Stomach smooth muscle (tissue), 2 donors: ENCODE results near the gene KCND3.

Experiments used
- H3K27ac ChIP-seq: one replicate; pipeline ENCODE4 v1.7.0; 2013; ENCODE audit warnings: mild to moderate bottlenecking, low read length, inconsistent platforms
- H3K27me3 ChIP-seq, 2 donors: one replicate each; pipeline ENCODE4 v1.7.0; 2013; ENCODE audit warnings: low read length in 2 of 2; ENCODE audit not compliant: insufficient read depth in 2 of 2, control insufficient read depth in 1 of 2
- H3K36me3 ChIP-seq, 2 donors: one replicate each; pipeline ENCODE4 v1.7.0; 2013; ENCODE audit warnings: low read length in 2 of 2; ENCODE audit not compliant: control insufficient read depth in 2 of 2, insufficient read depth in 2 of 2
- H3K4me1 ChIP-seq: one replicate; pipeline ENCODE4 v1.7.0; 2013; ENCODE audit warnings: low read length; ENCODE audit not compliant: control insufficient read depth, insufficient read depth
- H3K4me3 ChIP-seq, 2 donors: one replicate each; pipeline ENCODE4 v1.7.0; 2013; ENCODE audit warnings: low read length in 2 of 2
- H3K9ac ChIP-seq, 2 donors: one replicate each; pipeline ENCODE4 v1.7.0; 2013; ENCODE audit warnings: low read length in 2 of 2, mild to moderate bottlenecking in 1 of 2
- H3K9me3 ChIP-seq, 2 donors: one replicate each; pipeline ENCODE4 v1.7.0; 2013; ENCODE audit warnings: low read length in 2 of 2; ENCODE audit not compliant: control insufficient read depth in 2 of 2
- donor health status: healthy.
- donor health status: Pancreatic carcinoma.

KCND3 gene

DNA sequence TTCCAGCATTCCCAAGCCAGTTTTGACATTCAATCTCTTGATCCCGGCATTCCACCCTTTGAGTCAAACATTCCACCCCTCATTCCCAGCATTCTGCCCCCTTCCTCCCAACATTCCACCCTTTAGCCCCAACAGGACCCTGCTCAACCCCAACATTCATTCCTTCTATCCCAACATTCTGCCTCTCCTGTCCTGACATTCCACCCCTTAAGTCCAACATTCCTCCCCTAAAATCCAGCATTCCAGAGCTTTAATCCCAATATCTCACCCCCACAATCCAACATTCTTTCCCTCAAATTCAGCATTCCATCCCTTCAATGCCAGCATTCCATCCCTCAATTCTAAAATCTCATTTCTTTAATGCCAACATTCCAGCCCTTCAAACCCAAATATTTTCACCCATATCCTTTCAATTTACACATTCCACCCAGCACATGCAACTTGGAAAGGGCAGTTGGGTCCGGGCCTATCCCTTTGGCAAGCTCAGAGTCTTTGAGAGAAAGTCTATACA lies 210.9 kb downstream of the KCND3 start:
- Histone ChIP-seq H3K4me3 (no peak overlapping the region), H3K9me3 (no peaks in the 10 kb centered on the region), H3K4me1 (peaks cover 3% of the 10 kb centered on the region), H3K27me3 (no peaks in the 10 kb centered on the region), H3K36me3 (peaks cover 8 to 12% of the 10 kb centered on the region in 2 donors), H3K27ac (no peak overlapping the region), H3K9ac (no peak overlapping the region)

DNA sequence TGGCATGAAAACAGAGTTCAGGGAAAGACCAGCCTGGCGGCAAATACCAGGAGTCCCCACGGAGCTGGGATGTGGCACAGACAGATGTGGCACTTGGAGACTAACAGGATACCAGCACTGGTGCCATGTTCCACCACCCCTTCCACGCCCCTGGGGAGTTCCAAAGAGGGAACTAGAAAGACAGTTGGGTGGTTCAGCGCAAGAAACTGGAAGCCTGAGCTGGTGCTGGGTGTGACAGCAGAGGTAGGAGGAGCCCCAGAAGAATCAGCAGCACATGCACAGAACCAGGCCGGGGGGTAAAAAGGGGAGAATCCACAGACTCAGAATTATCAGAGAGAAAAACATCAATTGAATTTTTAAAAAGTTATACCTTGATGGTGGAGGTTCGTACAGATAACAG lies 211.4 kb downstream of the KCND3 start:
- H3K4me1 ChIP-seq = peaks cover 3% of the 10 kb centered on the region
- no peak overlapping the region for H3K27ac ChIP-seq
- no peaks in the 10 kb centered on the region for H3K9me3 ChIP-seq
- H3K27me3 ChIP-seq = no peaks in the 10 kb centered on the region
- no peak overlapping the region for H3K9ac ChIP-seq
- peaks cover 8 to 12% of the 10 kb centered on the region in 2 donors for H3K36me3 ChIP-seq
- H3K4me3 ChIP-seq = no peak overlapping the region

DNA sequence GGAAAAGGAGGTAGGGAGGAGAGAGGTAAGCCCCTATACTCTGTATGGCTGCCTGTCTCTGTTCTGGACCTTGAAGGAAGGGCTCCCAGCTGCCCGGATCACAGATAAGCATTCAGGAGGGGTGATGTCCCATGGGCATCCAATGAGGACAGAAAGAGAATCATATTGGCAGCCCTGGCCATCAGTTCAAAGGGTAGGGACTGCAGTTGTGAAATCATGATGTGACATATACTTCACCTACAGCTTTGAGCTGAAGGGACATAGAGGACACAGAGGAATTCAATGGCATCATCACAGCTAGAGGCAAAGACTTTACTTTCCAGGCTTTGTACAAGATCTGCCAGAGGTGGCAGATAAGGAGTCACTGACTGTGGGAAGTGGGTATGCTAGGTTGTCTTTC lies 212.2 kb downstream of the KCND3 start:
- no peak overlapping the region for H3K27ac ChIP-seq
- H3K9me3 ChIP-seq = no peaks in the 10 kb centered on the region
- H3K4me1 ChIP-seq = peaks cover 3% of the 10 kb centered on the region
- peaks cover 8 to 10% of the 10 kb centered on the region in 2 donors for H3K36me3 ChIP-seq
- H3K27me3 ChIP-seq = no peaks in the 10 kb centered on the region
- H3K4me3 ChIP-seq = no peak overlapping the region
- no peak overlapping the region for H3K9ac ChIP-seq

DNA sequence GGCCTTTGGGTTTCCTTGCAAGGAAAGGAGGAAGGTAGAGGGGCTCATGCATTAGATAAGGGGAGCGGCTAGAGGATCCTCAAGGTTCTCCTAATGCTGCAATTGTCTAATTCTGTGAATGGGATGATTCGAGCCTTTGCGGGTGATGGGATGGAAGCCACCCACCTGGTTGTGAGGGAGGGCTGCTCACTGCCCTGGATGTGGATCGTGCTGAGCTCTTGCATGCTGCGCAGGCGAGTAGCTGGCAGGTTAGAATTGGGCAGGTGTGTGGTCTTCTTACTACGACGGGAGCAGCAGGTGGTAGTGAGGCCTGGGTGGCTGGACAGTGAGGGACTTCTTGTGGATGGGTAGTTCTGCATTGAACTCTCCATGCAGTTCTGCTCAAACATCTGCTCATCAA lies 212.6 kb downstream of the KCND3 start:
- H3K27ac ChIP-seq = no peak overlapping the region
- H3K4me1 ChIP-seq = peaks cover 3% of the 10 kb centered on the region
- no peaks in the 10 kb centered on the region for H3K27me3 ChIP-seq
- H3K4me3 ChIP-seq = no peak overlapping the region
- no peaks in the 10 kb centered on the region for H3K9me3 ChIP-seq
- no peak overlapping the region for H3K9ac ChIP-seq
- H3K36me3 ChIP-seq = peaks cover 8 to 9% of the 10 kb centered on the region in 2 donors

DNA sequence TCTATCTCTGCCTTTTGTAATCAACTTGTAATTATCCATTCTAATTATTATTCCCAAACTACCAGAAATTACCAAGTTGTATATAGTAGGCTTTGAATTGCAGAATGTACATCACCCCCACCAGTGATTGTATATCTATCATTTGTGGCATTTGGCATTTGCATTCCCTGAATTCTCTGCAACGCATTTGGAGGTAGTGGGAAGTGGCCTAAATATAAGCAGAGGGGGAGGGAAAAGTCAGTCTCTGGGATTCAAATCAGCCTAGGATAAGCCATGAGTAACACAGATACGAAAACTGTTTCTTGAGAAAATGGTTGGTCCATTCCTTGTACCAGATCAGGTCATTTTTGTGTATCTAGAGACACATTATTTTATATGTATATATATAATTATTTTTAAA lies 213.1 kb downstream of the KCND3 start:
- Histone ChIP-seq H3K36me3 (peaks cover 8 to 9% of the 10 kb centered on the region in 2 donors), H3K9me3 (no peaks in the 10 kb centered on the region), H3K4me1 (peaks cover 3% of the 10 kb centered on the region), H3K4me3 (no peak overlapping the region), H3K27me3 (no peaks in the 10 kb centered on the region), H3K27ac (no peak overlapping the region), H3K9ac (no peak overlapping the region)

DNA sequence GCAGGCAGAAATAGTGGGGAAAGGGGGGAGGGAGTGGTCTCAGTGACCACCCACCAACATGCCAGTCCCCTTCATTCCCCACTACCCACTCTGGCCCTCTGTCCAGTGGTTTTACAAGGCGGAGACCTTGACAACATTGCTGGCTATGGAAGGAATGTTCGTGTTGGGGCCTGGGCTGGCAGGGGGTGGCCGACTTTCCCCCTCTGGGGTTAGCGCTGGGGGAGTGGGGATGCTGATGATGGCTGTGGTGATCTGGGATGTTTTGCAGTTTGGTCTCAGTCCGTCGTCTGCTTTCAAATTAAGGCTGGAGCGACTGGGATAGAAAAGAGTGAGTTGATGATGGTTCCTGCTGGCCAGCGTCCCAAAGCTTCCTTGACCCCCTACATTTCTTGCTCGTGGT lies 213.5 kb downstream of the KCND3 start:
- Histone ChIP-seq H3K27ac (no peak overlapping the region), H3K36me3 (peaks cover 8 to 9% of the 10 kb centered on the region in 2 donors), H3K9ac (no peak overlapping the region), H3K4me3 (no peak overlapping the region), H3K4me1 (peaks cover 3% of the 10 kb centered on the region), H3K27me3 (no peaks in the 10 kb centered on the region), H3K9me3 (no peaks in the 10 kb centered on the region)

DNA sequence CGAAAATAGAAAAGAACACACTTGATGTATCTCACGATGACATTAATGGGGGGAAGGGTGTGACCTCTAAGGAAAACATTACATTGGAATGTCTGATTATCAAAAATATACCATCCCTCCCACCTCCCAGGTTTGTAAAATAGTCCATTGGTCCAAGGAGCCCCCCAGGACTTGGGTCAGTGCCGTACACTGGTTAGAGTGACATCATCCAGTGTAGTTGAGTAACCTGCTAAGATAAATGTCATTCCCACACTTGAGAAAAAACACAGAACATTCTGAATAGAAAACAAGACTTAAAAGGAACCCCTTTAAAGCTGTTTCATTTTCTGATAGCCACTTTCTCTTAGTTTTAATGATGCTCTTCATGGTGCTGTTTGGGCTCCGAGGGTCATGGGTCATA lies 218.6 kb downstream of the KCND3 start:
- Histone ChIP-seq H3K27me3 (no peaks in the 10 kb centered on the region), H3K9me3 (no peaks in the 10 kb centered on the region), H3K9ac (no peak overlapping the region), H3K36me3 (peaks cover 7 to 9% of the 10 kb centered on the region in 2 donors), H3K4me3 (no peak overlapping the region), H3K27ac (no peak overlapping the region), H3K4me1 (peaks cover under 1% of the 10 kb centered on the region)

DNA sequence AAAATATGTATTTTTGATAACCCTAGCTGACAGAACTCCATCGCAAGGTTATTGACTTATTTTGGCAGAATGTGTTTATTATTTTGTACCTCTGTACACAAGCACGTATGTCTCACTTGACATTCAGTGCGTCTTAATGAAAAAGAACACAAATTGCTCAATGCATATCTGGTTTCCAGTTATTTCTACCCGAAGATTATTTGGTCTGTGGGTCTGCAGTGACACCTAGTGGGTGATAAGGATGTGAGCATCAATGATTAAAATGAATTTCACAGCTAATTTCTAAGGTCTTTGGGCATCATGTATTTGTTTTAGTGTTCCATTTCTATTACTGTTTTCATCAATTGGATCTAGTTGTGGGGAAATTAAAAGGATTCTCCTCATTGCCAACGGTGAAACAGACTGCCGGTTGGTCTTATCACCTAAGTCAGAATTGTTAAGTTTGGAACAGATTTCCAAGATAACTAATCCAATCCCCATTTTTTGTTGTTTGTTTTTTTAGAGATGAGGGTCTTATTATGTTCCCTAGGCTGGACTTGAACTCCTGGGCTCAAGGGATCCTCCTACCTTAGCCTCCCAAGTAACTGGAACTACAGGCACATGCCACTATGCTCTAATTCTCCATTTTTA lies 219.8 kb downstream of the KCND3 start:
- Histone ChIP-seq H3K4me3 (no peak overlapping the region), H3K36me3 (peaks cover 12 to 13% of the 10 kb centered on the region in 2 donors), H3K9ac (no peak overlapping the region), H3K9me3 (no peaks in the 10 kb centered on the region), H3K4me1 (no peaks in the 10 kb centered on the region), H3K27ac (no peak overlapping the region), H3K27me3 (no peaks in the 10 kb centered on the region)

DNA sequence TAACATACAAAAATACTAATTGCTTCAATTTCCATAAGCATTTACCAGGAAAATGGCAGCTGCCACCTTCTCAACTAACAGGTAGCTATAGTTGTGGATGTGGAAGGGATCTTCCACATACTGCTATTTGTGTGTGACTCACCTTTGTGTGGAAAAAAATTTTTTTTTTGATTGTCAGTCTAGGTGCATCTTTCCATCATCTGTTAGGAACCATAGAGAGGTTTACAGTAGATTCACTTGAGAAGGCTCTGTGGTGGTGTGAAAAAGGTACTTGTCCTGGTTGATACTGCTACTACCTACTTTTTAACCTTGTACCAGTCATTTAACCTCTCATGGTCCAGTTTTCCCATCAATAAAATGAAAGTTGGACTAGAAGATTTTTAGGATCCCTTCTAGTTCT lies 220.8 kb downstream of the KCND3 start:
- H3K4me3 ChIP-seq = no peak overlapping the region
- H3K27ac ChIP-seq = no peak overlapping the region
- no peaks in the 10 kb centered on the region for H3K4me1 ChIP-seq
- peaks cover 12 to 16% of the 10 kb centered on the region in 2 donors for H3K36me3 ChIP-seq
- no peaks in the 10 kb centered on the region for H3K27me3 ChIP-seq
- H3K9ac ChIP-seq = no peak overlapping the region
- H3K9me3 ChIP-seq = no peaks in the 10 kb centered on the region

DNA sequence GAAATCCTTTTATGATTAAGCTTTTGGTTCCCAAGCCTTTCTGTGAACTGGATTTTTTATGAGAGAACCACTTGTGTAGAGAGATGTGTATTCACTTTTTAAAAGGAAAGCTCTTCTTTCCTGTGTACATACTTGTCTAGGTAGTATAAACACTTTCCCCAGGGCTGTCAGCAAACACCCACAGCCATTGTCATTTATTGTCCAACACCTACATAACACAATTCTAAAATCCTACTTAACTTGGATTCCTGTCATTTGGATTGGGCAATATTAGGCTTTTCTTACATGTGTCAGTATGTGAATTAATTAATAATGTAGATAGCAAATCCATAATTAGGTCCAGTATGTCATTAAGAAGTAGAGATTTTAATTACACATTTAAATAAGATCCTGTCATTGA lies 221.4 kb downstream of the KCND3 start:
- no peak overlapping the region for H3K4me3 ChIP-seq
- H3K4me1 ChIP-seq = no peaks in the 10 kb centered on the region
- H3K27ac ChIP-seq = no peak overlapping the region
- H3K9ac ChIP-seq = no peak overlapping the region
- peaks cover 14 to 20% of the 10 kb centered on the region in 2 donors for H3K36me3 ChIP-seq
- no peaks in the 10 kb centered on the region for H3K9me3 ChIP-seq
- H3K27me3 ChIP-seq = no peaks in the 10 kb centered on the region

DNA sequence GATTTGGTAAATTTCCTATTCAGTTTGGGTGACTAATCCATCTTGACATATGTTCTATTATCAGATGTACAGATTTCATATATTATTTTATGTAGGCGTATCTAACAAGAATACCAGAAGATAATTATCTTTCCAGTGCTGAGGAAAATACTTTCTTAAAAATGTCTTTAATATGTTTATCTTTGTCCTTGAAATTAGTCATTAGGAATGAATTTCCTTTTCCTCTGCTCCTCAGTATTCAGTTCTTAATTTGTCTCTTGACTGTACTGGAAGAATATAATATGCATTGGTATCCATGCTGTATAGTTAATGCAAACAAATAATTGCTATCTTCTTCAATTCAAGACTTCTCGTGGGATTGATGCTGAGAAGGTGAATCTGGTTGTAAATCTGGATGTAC lies 227.1 kb downstream of the KCND3 start:
- Histone ChIP-seq H3K36me3 (peaks cover 24 to 35% of the 10 kb centered on the region in 2 donors), H3K27ac (no peak overlapping the region), H3K4me1 (peaks cover under 1% of the 10 kb centered on the region), H3K9me3 (no peaks in the 10 kb centered on the region), H3K27me3 (no peaks in the 10 kb centered on the region), H3K4me3 (no peak overlapping the region), H3K9ac (no peak overlapping the region)
